DND-41 (cell line): ENCODE data around the gene CANT1.

Source experiments
- ATAC-seq: fragments of 200-7000 bp; cut with Tn5 transposase; 3 replicates; pipeline ENCODE4 v1.9.1; 2021; ENCODE audit warnings: low read depth; ENCODE audit not compliant: insufficient read depth
- DNase-seq: peaks from one replicate; pipeline ENCODE4 v3.0.0-alpha.2; 2020
- H2AFZ ChIP-seq: 2 replicates; pipeline ENCODE4 v1.6.0; 2012; ENCODE audit warnings: low read depth, low read length
- H3K27ac ChIP-seq: 2 replicates; pipeline ENCODE4 v1.5.1; 2012; ENCODE audit warnings: low read length, inconsistent platforms
- H3K27me3 ChIP-seq: fragments of 200-600 bp; sonication (generic); 2 replicates; pipeline ENCODE4 v1.6.0; 2012; ENCODE audit warnings: low read length, mild to moderate bottlenecking, inconsistent platforms; ENCODE audit not compliant: insufficient read depth, poor library complexity
- H3K36me3 ChIP-seq: 2 replicates; pipeline ENCODE4 v1.5.1; 2012; ENCODE audit warnings: low read length, inconsistent platforms; ENCODE audit not compliant: insufficient read depth
- H3K4me1 ChIP-seq: 2 replicates; pipeline ENCODE4 v1.5.1; 2012; ENCODE audit warnings: mild to moderate bottlenecking, low read length; ENCODE audit not compliant: insufficient read depth
- H3K4me2 ChIP-seq: 2 replicates; pipeline ENCODE4 v1.6.0; 2012; ENCODE audit warnings: mild to moderate bottlenecking, moderate library complexity, low read length, inconsistent platforms; ENCODE audit not compliant: insufficient read depth
- H3K4me3 ChIP-seq, 2 experiments: fragments of 200-600 bp in 1 of 2; shearing (Covaris generic) in 1 of 2; 2 replicates each; pipeline ENCODE4 v1.5.1; 2012 to 2016; ENCODE audit warnings: inconsistent platforms in 2 of 2, low read length in 2 of 2, mild to moderate bottlenecking in 2 of 2, low read depth in 1 of 2, moderate library complexity in 1 of 2
- H3K79me2 ChIP-seq: 2 replicates; pipeline ENCODE4 v1.6.0; 2012; ENCODE audit warnings: low read length, inconsistent platforms; ENCODE audit not compliant: insufficient read depth
- H3K9ac ChIP-seq: 2 replicates; pipeline ENCODE4 v1.6.0; 2012; ENCODE audit warnings: low read depth, mild to moderate bottlenecking, inconsistent platforms, low read length, moderate library complexity
- H3K9me3 ChIP-seq: 2 replicates; pipeline ENCODE4 v1.5.1; 2012; ENCODE audit warnings: low read length, moderate library complexity, mild to moderate bottlenecking, inconsistent platforms; ENCODE audit not compliant: insufficient read depth, severe bottlenecking
- H4K20me1 ChIP-seq: 2 replicates; pipeline ENCODE4 v1.6.0; 2012; ENCODE audit warnings: low read length; ENCODE audit not compliant: insufficient read depth
- EZH2 ChIP-seq: IDR thresholded peaks from 3 replicates; pipeline ENCODE4 v1.6.1; 2012; ENCODE audit warnings: borderline replicate concordance, low read depth, mild to moderate bottlenecking, moderate library complexity, low read length, inconsistent platforms; ENCODE audit not compliant: severe bottlenecking
- TF ChIP-seq, protein P1 (sequence below): IDR thresholded peaks from 2 replicates; pipeline ENCODE4 v1.5.1; 2012; ENCODE audit warnings: borderline replicate concordance, low read length, moderate library complexity, mild to moderate bottlenecking; ENCODE audit not compliant: poor library complexity, severe bottlenecking; ENCODE audit errors: extremely low read depth

The CANT1 gene

DNA sequence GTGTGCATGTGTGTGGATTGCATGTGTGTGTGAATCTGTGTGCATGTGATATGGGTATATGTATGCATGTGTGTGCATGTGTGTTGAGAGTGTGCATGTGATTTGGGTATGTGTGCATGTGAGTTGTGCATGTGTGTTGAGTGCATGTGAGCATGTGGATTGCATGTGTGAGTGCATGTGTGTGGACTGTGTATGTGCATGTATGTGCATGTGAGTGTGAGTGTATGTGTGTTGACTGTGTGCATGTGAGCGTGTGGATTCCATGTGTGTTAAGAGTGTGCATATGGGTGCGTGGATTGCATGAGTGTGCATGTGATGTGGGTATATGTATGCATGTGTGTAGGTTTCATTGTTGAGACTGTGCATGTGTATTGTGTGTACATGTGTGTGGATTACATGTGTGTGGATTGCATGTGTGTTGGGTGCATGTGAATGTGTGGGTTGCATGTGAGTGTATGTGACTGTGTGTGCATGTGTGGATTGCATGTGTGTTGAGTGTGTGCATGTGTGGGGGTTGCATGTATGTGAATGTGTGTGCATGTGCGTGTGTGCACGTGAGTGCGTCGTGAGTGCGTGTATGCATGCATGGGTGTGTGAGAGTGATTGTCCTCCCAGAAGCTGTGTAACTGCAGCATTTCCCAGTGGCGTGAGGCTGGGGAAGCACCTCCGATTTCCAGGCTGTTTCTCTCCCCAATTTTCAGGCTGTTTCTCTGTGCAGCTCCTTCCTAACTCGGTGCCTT, 33.8 kb upstream of the CANT1 start:
- ATAC-seq (no peak), DNase-seq (no peak)
- Histone ChIP-seq H3K4me3 (no peak overlapping the region), H3K4me1 (no peaks in the 10 kb centered on the region), H3K27ac (no peak overlapping the region), H3K27me3 (no peaks in the 10 kb centered on the region), H3K9me3 (no peaks in the 10 kb centered on the region), H3K9ac (no peak overlapping the region), H3K4me2 (no peak overlapping the region), H3K79me2 (no peaks in the 10 kb centered on the region), H3K36me3 (no peaks in the 10 kb centered on the region), H2AFZ (no peak overlapping the region), H4K20me1 (peaks cover 14% of the 10 kb centered on the region)
- TF ChIP-seq, protein P1, sequence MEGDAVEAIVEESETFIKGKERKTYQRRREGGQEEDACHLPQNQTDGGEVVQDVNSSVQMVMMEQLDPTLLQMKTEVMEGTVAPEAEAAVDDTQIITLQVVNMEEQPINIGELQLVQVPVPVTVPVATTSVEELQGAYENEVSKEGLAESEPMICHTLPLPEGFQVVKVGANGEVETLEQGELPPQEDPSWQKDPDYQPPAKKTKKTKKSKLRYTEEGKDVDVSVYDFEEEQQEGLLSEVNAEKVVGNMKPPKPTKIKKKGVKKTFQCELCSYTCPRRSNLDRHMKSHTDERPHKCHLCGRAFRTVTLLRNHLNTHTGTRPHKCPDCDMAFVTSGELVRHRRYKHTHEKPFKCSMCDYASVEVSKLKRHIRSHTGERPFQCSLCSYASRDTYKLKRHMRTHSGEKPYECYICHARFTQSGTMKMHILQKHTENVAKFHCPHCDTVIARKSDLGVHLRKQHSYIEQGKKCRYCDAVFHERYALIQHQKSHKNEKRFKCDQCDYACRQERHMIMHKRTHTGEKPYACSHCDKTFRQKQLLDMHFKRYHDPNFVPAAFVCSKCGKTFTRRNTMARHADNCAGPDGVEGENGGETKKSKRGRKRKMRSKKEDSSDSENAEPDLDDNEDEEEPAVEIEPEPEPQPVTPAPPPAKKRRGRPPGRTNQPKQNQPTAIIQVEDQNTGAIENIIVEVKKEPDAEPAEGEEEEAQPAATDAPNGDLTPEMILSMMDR: no peak
- no peak for TF ChIP-seq EZH2

DNA sequence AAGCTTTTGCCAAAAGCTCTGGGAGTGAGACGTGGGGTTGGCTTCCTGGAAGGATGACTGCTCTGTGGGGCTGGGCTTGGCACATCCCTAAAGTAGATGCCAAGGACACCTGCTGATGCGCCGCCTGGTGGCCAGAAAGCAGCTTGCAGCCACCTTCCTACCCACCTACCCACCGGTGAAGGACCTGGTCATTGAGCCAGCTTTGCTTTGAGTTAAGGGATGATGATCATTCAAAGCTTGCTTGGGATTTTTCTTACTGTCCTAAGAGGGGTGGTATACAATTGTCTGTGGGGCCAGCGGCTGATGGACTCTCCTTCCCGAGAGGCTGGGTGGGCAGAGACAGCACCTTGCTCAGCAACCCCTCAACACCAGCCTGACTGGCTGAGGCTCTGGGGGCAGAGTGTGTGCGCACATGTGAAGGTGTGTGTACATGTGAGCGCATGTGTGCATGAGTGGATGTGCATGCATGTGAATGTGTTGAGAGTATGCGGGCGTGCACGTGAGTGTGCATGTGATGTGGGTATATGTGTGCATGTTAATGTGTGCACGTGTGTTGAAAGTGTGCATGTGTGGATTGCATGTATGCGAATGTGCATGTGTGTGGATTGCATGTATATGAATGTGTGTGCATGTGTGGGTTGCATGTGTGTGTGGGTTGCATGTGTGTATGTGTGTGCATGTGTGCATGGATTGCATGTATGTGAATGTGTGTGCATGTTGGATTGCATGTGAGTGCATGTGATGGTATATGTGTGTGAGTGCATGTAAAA, 33.0 kb upstream of the CANT1 start:
- H3K4me2 ChIP-seq: no peak overlapping the region
- H3K27ac ChIP-seq: no peak overlapping the region
- H3K27me3 ChIP-seq: no peaks in the 10 kb centered on the region
- DNase-seq (peak; percentile 69), ATAC-seq (peak; percentile 81)
- TF ChIP-seq EZH2: no peak
- TF ChIP-seq, protein P1: peak; percentile 90
- H2AFZ ChIP-seq: no peak overlapping the region
- no peak overlapping the region for H3K9ac ChIP-seq
- no peaks in the 10 kb centered on the region for H3K9me3 ChIP-seq
- no peak overlapping the region for H3K4me3 ChIP-seq
- H3K4me1 ChIP-seq: no peaks in the 10 kb centered on the region
- H3K36me3 ChIP-seq: no peaks in the 10 kb centered on the region
- H3K79me2 ChIP-seq: no peaks in the 10 kb centered on the region
- peaks cover 14% of the 10 kb centered on the region for H4K20me1 ChIP-seq

DNA sequence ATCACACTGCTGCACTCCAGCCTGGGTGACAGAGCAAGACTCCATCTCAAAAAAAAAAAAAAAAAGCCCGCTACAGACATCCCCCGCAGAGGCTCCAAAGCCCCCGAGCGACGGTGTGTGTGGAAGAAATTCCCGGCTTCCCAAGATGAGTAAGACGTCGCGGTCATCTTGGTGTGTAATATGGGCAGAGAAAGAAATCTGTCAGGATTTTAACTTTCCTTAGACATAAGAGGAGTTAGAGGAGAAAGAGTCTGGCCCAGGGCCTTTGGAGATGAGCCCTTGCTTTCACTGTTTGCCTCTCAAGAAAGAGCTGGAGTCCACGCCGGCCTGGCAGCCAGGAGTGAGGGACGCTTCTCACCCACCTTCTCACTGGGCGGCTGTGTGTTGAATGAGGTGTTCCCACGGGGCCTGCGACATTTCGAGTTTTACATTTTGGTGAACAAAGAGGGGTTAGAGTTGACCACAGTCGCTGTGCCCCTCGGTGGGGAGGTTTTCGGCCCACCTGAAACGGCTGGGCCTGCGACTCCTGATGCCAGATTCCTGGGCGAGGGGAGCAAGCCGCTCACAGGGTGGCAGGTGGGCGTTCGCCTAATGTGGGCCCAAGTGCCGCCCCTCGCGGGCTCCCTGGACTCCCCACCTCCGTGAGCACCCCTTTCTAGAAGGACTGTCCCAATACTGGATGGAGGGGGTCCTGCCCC, 32.3 kb upstream of the CANT1 start:
- Histone ChIP-seq H3K36me3 (no peaks in the 10 kb centered on the region), H3K27me3 (no peaks in the 10 kb centered on the region), H3K4me1 (no peaks in the 10 kb centered on the region), H3K27ac (no peak overlapping the region), H3K4me2 (no peak overlapping the region), H3K79me2 (no peaks in the 10 kb centered on the region), H4K20me1 (peaks cover 14% of the 10 kb centered on the region), H3K9ac (no peak overlapping the region), H3K9me3 (no peaks in the 10 kb centered on the region), H3K4me3 (no peak overlapping the region), H2AFZ (no peak overlapping the region)
- ATAC-seq: 0 out of 3 replicates have a peak, but pooled peaks have one; percentile 8
- DNase-seq: no peak
- TF ChIP-seq, protein P1: no peak
- TF ChIP-seq EZH2: no peak
